Measurements from ENCODE around the gene PFKM. TPM values are rescaled to one million over a fixed set of nuclear protein-coding genes. Genes with fewer than 3 reads are reported as not detected.
"Not testable (repeated sequence)": the region's sequence is repeated elsewhere in the genome, so short reads cannot be mapped to it uniquely, and the experiment has no call there.

PFKM gene
- polyA plus RNA-seq, 2 donors = 15.4 to 21.6 TPM

- H3K4me1 ChIP-seq (ENCODE audit: control insufficient read depth in 2 of 2, insufficient read depth in 2 of 2, low read length in 1 of 2) = no peaks in the 10 kb centered on the region
- H3K9me3 ChIP-seq (ENCODE audit: control insufficient read depth in 2 of 2, insufficient read depth in 1 of 2, low read depth in 1 of 2, low read length in 1 of 2) = no peaks in the 10 kb centered on the region
- no peaks in the 10 kb centered on the region for H3K27me3 ChIP-seq (ENCODE audit: control insufficient read depth in 1 of 2, insufficient read depth in 2 of 2, low read length in 2 of 2)
- H3K4me3 ChIP-seq (ENCODE audit: low read depth in 1 of 2, low read length in 2 of 2) = no peak overlapping the region
- no peaks in the 10 kb centered on the region for H3K36me3 ChIP-seq (ENCODE audit: control insufficient read depth in 2 of 2, insufficient read depth in 2 of 2, low read length in 1 of 2)
- H3K27ac ChIP-seq (ENCODE audit: low read depth in 2 of 2, low read length in 1 of 2) = no peak overlapping the region
Measured at GRCh38 chr12:48109424-48109823, 9.7 kb upstream of the PFKM start.

GRCh38 chr12:48110691-48111311 is 8.4 kb upstream of the PFKM start:
- Histone ChIP-seq H3K27me3 (ENCODE audit: control insufficient read depth in 1 of 2, insufficient read depth in 2 of 2, low read length in 2 of 2) (no peaks in the 10 kb centered on the region), H3K9me3 (ENCODE audit: control insufficient read depth in 2 of 2, insufficient read depth in 1 of 2, low read depth in 1 of 2, low read length in 1 of 2) (no peaks in the 10 kb centered on the region), H3K4me3 (ENCODE audit: low read depth in 1 of 2, low read length in 2 of 2) (no peak overlapping the region), H3K36me3 (ENCODE audit: control insufficient read depth in 2 of 2, insufficient read depth in 2 of 2, low read length in 1 of 2) (no peaks in the 10 kb centered on the region), H3K4me1 (ENCODE audit: control insufficient read depth in 2 of 2, insufficient read depth in 2 of 2, low read length in 1 of 2) (no peaks in the 10 kb centered on the region), H3K27ac (ENCODE audit: low read depth in 2 of 2, low read length in 1 of 2) (no peak overlapping the region)
- 82 to 90% methylated on average over 1 of the region's 1 CpG for WGBS, 2 donors

DNA sequence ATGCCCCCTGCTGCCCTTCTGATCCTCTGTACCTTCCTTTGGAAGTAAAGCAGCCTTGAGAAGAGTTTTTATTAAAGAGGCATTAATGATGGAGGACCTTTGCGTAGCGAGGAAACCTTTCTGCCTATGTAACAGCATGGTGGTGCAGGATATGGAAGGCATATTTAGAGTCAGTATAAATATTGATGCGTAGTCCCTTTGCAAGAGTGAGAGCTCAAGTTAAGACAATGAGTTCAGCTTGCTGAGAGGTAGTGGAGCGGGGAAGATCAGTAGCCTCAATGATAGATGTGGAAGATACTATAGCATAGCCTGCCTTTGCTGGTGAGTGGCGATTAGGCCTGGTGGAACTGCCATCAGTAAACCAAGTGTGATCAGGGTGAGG is 7.9 kb upstream of the PFKM start:
- 95 to 96% methylated on average over 5 of the region's 5 CpGs for WGBS, 2 donors
- H3K27ac ChIP-seq (ENCODE audit: low read depth in 2 of 2, low read length in 1 of 2); H3K4me3 ChIP-seq (ENCODE audit: low read depth in 1 of 2, low read length in 2 of 2); H3K4me1 ChIP-seq (ENCODE audit: control insufficient read depth in 2 of 2, insufficient read depth in 2 of 2, low read length in 1 of 2); H3K27me3 ChIP-seq (ENCODE audit: control insufficient read depth in 1 of 2, insufficient read depth in 2 of 2, low read length in 2 of 2); H3K36me3 ChIP-seq (ENCODE audit: control insufficient read depth in 2 of 2, insufficient read depth in 2 of 2, low read length in 1 of 2); H3K9me3 ChIP-seq (ENCODE audit: control insufficient read depth in 2 of 2, insufficient read depth in 1 of 2, low read depth in 1 of 2, low read length in 1 of 2): not testable (repeated sequence)

- Histone ChIP-seq H3K27ac (ENCODE audit: low read depth in 2 of 2, low read length in 1 of 2) (no peak overlapping the region), H3K4me3 (ENCODE audit: low read depth in 1 of 2, low read length in 2 of 2) (no peak overlapping the region), H3K9me3 (ENCODE audit: control insufficient read depth in 2 of 2, insufficient read depth in 1 of 2, low read depth in 1 of 2, low read length in 1 of 2) (no peaks in the 10 kb centered on the region), H3K27me3 (ENCODE audit: control insufficient read depth in 1 of 2, insufficient read depth in 2 of 2, low read length in 2 of 2) (no peaks in the 10 kb centered on the region), H3K36me3 (ENCODE audit: control insufficient read depth in 2 of 2, insufficient read depth in 2 of 2, low read length in 1 of 2) (no peaks in the 10 kb centered on the region), H3K4me1 (ENCODE audit: control insufficient read depth in 2 of 2, insufficient read depth in 2 of 2, low read length in 1 of 2) (no peaks in the 10 kb centered on the region)
- 92 to 96% methylated on average over 1 of the region's 1 CpG for WGBS, 2 donors
Measured at GRCh38 chr12:48115957-48116356, 3.2 kb upstream of the PFKM start.

DNA sequence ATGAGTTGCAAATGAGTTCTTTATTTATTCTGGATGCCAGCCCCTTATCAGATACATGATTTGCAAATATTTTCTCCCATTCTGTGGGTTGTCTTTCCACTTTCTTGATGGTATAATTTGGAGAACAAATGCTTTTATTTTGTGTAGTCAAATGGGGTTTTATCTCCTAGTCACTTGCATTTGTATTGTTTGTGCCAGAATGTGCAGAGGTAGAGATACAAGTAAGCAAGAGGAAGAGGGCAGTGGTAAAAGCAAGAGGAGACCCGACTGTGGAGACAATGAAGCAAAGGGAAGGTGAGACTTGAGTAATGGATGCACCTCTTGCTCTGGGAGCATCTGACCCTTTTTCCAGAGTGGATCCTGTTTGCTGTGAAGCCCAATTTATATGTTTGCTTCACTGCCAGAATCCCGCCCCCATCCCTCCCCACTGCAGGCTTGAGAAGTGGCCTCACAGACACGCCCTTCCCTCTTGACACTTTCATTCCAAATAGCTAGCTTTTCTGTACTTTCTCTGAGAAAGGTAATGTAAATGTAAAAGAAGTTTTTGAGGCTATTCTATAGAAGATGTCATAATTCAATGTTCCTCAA is 786 bp upstream of the PFKM start:
- H3K27me3 ChIP-seq (ENCODE audit: control insufficient read depth in 1 of 2, insufficient read depth in 2 of 2, low read length in 2 of 2) = no peaks in the 10 kb centered on the region
- WGBS, 2 donors = 28 to 37% methylated on average over 3 of the region's 3 CpGs
- no peaks in the 10 kb centered on the region for H3K4me1 ChIP-seq (ENCODE audit: control insufficient read depth in 2 of 2, insufficient read depth in 2 of 2, low read length in 1 of 2)
- peak overlapping the region in 1 of 2 donors; percentile 89 for H3K4me3 ChIP-seq (ENCODE audit: low read depth in 1 of 2, low read length in 2 of 2)
- H3K9me3 ChIP-seq (ENCODE audit: control insufficient read depth in 2 of 2, insufficient read depth in 1 of 2, low read depth in 1 of 2, low read length in 1 of 2) = no peaks in the 10 kb centered on the region
- H3K27ac ChIP-seq (ENCODE audit: low read depth in 2 of 2, low read length in 1 of 2) = no peak overlapping the region
- no peaks in the 10 kb centered on the region for H3K36me3 ChIP-seq (ENCODE audit: control insufficient read depth in 2 of 2, insufficient read depth in 2 of 2, low read length in 1 of 2)

- no peaks in the 10 kb centered on the region for H3K27me3 ChIP-seq (ENCODE audit: control insufficient read depth in 1 of 2, insufficient read depth in 2 of 2, low read length in 2 of 2)
- WGBS, 2 donors = 7 to 12% methylated on average over 5 of the region's 5 CpGs
- H3K4me3 ChIP-seq (ENCODE audit: low read depth in 1 of 2, low read length in 2 of 2) = peak overlapping the region; percentile 70 to 89
- H3K27ac ChIP-seq (ENCODE audit: low read depth in 2 of 2, low read length in 1 of 2) = no peak overlapping the region
- H3K4me1 ChIP-seq (ENCODE audit: control insufficient read depth in 2 of 2, insufficient read depth in 2 of 2, low read length in 1 of 2) = no peaks in the 10 kb centered on the region
- no peaks in the 10 kb centered on the region for H3K9me3 ChIP-seq (ENCODE audit: control insufficient read depth in 2 of 2, insufficient read depth in 1 of 2, low read depth in 1 of 2, low read length in 1 of 2)
- no peaks in the 10 kb centered on the region for H3K36me3 ChIP-seq (ENCODE audit: control insufficient read depth in 2 of 2, insufficient read depth in 2 of 2, low read length in 1 of 2)
Measured at GRCh38 chr12:48119834-48120195, 651 bp downstream of the PFKM start.

DNA sequence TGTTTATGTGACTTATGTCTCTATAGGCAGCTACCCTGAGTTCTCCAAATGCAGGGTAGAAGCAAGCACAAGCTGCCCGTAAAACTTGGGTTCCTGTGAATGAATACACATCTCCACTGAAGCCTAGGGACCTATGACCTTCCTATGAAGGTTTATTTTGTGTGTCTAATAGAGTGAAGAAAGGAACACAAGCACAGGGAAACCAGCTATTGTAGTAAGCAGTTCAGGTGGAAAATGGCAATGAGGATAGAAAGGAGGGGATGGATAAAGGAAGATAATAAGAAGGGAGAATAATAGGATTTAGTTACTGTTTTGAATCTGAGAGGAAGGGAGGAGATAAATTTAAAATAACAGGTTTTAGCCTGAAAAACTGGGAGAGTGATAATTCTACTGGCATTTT is 2.4 kb downstream of the PFKM start:
- no peak overlapping the region for H3K27ac ChIP-seq (ENCODE audit: low read depth in 2 of 2, low read length in 1 of 2)

GRCh38 chr12:48122065-48122834 is 3.1 kb downstream of the PFKM start:
- no peak overlapping the region for H3K4me3 ChIP-seq (ENCODE audit: low read depth in 1 of 2, low read length in 2 of 2)
- no peak overlapping the region for H3K27ac ChIP-seq (ENCODE audit: low read depth in 2 of 2, low read length in 1 of 2)
- WGBS, 2 donors = 73 to 75% methylated on average over 2 of the region's 2 CpGs

More for the DNA sequence above, 2.4 kb downstream of the PFKM start:
- Histone ChIP-seq H3K4me3 (ENCODE audit: low read depth in 1 of 2, low read length in 2 of 2) (no peak overlapping the region), H3K27me3 (ENCODE audit: control insufficient read depth in 1 of 2, insufficient read depth in 2 of 2, low read length in 2 of 2) (no peaks in the 10 kb centered on the region), H3K9me3 (ENCODE audit: control insufficient read depth in 2 of 2, insufficient read depth in 1 of 2, low read depth in 1 of 2, low read length in 1 of 2) (no peaks in the 10 kb centered on the region), H3K4me1 (ENCODE audit: control insufficient read depth in 2 of 2, insufficient read depth in 2 of 2, low read length in 1 of 2) (no peaks in the 10 kb centered on the region), H3K36me3 (ENCODE audit: control insufficient read depth in 2 of 2, insufficient read depth in 2 of 2, low read length in 1 of 2) (no peaks in the 10 kb centered on the region)
- 88 to 97% methylated on average over 1 of the region's 1 CpG for WGBS, 2 donors

GRCh38 chr12:48123169-48123568 is 4.0 kb downstream of the PFKM start:
- WGBS, 2 donors = 80 to 81% methylated on average over 4 of the region's 4 CpGs
- Histone ChIP-seq H3K27me3 (ENCODE audit: control insufficient read depth in 1 of 2, insufficient read depth in 2 of 2, low read length in 2 of 2) (no peaks in the 10 kb centered on the region), H3K4me3 (ENCODE audit: low read depth in 1 of 2, low read length in 2 of 2) (no peak overlapping the region), H3K9me3 (ENCODE audit: control insufficient read depth in 2 of 2, insufficient read depth in 1 of 2, low read depth in 1 of 2, low read length in 1 of 2) (no peaks in the 10 kb centered on the region), H3K27ac (ENCODE audit: low read depth in 2 of 2, low read length in 1 of 2) (no peak overlapping the region), H3K36me3 (ENCODE audit: control insufficient read depth in 2 of 2, insufficient read depth in 2 of 2, low read length in 1 of 2) (no peaks in the 10 kb centered on the region), H3K4me1 (ENCODE audit: control insufficient read depth in 2 of 2, insufficient read depth in 2 of 2, low read length in 1 of 2) (no peaks in the 10 kb centered on the region)

More at GRCh38 chr12:48122065-48122834, 3.1 kb downstream of the PFKM start:
- Histone ChIP-seq H3K9me3 (ENCODE audit: control insufficient read depth in 2 of 2, insufficient read depth in 1 of 2, low read depth in 1 of 2, low read length in 1 of 2) (no peaks in the 10 kb centered on the region), H3K27me3 (ENCODE audit: control insufficient read depth in 1 of 2, insufficient read depth in 2 of 2, low read length in 2 of 2) (no peaks in the 10 kb centered on the region), H3K4me1 (ENCODE audit: control insufficient read depth in 2 of 2, insufficient read depth in 2 of 2, low read length in 1 of 2) (no peaks in the 10 kb centered on the region), H3K36me3 (ENCODE audit: control insufficient read depth in 2 of 2, insufficient read depth in 2 of 2, low read length in 1 of 2) (no peaks in the 10 kb centered on the region)

DNA sequence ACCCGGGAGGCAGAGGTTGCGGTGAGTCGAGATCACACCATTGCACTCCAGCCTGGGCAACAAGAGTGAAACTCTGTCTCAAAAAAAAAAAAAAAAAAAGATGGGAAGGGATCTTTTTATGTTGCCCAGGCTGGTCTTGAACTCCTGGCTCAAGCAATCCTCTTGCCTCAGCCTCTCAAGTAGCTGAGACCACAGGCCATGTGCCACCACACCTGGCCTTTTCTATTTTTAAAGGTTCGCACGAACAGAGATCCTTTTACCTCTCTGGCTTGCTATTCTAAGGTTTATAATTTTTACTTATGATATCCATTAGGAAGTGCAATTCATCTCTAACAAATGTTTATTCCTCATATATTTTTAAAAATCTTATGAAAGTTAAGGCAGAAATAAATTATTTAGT is 6.4 kb downstream of the PFKM start:
- 92 to 98% methylated on average over 2 to 5 of the region's 5 CpGs for WGBS, 2 donors
- H3K36me3 ChIP-seq (ENCODE audit: control insufficient read depth in 2 of 2, insufficient read depth in 2 of 2, low read length in 1 of 2); H3K27me3 ChIP-seq (ENCODE audit: control insufficient read depth in 1 of 2, insufficient read depth in 2 of 2, low read length in 2 of 2); H3K4me1 ChIP-seq (ENCODE audit: control insufficient read depth in 2 of 2, insufficient read depth in 2 of 2, low read length in 1 of 2); H3K27ac ChIP-seq (ENCODE audit: low read depth in 2 of 2, low read length in 1 of 2); H3K4me3 ChIP-seq (ENCODE audit: low read depth in 1 of 2, low read length in 2 of 2); H3K9me3 ChIP-seq (ENCODE audit: control insufficient read depth in 2 of 2, insufficient read depth in 1 of 2, low read depth in 1 of 2, low read length in 1 of 2): not testable (repeated sequence)
